ENCODE results near the gene SCN4B.
A peak's percentile ranks its signal among the peaks of the same experiment; 100 is the strongest.
"Not testable (repeated sequence)": the region's sequence is repeated elsewhere in the genome, so short reads cannot be mapped to it uniquely, and the experiment has no call there.

Gene SCN4B
- 0 to 0.09 (median 0) reads per million in 3 donors for total RNA-seq

GRCh38 chr11:118152552-118153471 lies at the start of gene SCN4B:
SCN4B (minus strand) TSS chr11:118152823; CDS start chr11:118152673, 150 bp downstream.
- DNase-seq: no peak
- no peak within 1 kb of the TSS for H3K27ac ChIP-seq (ENCODE audit: insufficient read depth, low read length, poor library complexity, severe bottlenecking)

GRCh38 chr11:118201966-118202365 lies 49.3 kb upstream of the SCN4B start:
- no peak for DNase-seq
- H3K36me3 ChIP-seq (ENCODE audit: control insufficient read depth, insufficient read depth, low read length): peaks cover 16% of the 10 kb centered on the region
- peak overlapping the region; percentile 2 for H3K4me3 ChIP-seq (ENCODE audit: insufficient read depth, low read depth, low read length, poor library complexity, severe bottlenecking)
- H3K27ac ChIP-seq (ENCODE audit: insufficient read depth, low read length, poor library complexity, severe bottlenecking): peak overlapping the region; percentile 50
- H3K9me3 ChIP-seq (ENCODE audit: control insufficient read depth, low read length): no peaks in the 10 kb centered on the region
- H3K27me3 ChIP-seq (replicated peaks; ENCODE audit: control insufficient read depth, insufficient read depth, low read length, poor library complexity, severe bottlenecking): no peaks in the 10 kb centered on the region
- H3K4me1 ChIP-seq (ENCODE audit: control insufficient read depth, insufficient read depth, low read length, poor library complexity, severe bottlenecking): peaks cover 63% of the 10 kb centered on the region

More at GRCh38 chr11:118152552-118153471, at the start of gene SCN4B:
- peaks cover 16% of the 10 kb centered on the region for H3K4me1 ChIP-seq (ENCODE audit: control insufficient read depth, insufficient read depth, low read length, poor library complexity, severe bottlenecking)
- no peaks in the 10 kb centered on the region for H3K36me3 ChIP-seq (ENCODE audit: control insufficient read depth, insufficient read depth, low read length)
- peak within 1 kb of the TSS; percentile 55 for H3K4me3 ChIP-seq (ENCODE audit: insufficient read depth, low read depth, low read length, poor library complexity, severe bottlenecking)
- no peaks in the 10 kb centered on the region for H3K9me3 ChIP-seq (ENCODE audit: control insufficient read depth, low read length)
- peaks cover 40% of the 10 kb centered on the region for H3K27me3 ChIP-seq (replicated peaks; ENCODE audit: control insufficient read depth, insufficient read depth, low read length, poor library complexity, severe bottlenecking)

GRCh38 chr11:118200901-118201680 lies 48.5 kb upstream of the SCN4B start:
- DNase-seq: peak in 2 of 3 donors; percentile 8 to 27
- H3K27ac ChIP-seq (ENCODE audit: insufficient read depth, low read length, poor library complexity, severe bottlenecking): no peak overlapping the region
- no peak overlapping the region for H3K4me3 ChIP-seq (ENCODE audit: insufficient read depth, low read depth, low read length, poor library complexity, severe bottlenecking)

GRCh38 chr11:118200497-118200896 lies 47.9 kb upstream of the SCN4B start:
- no peaks in the 10 kb centered on the region for H3K9me3 ChIP-seq (ENCODE audit: control insufficient read depth, low read length)
- peaks cover 23% of the 10 kb centered on the region for H3K36me3 ChIP-seq (ENCODE audit: control insufficient read depth, insufficient read depth, low read length)
- H3K27me3 ChIP-seq (replicated peaks; ENCODE audit: control insufficient read depth, insufficient read depth, low read length, poor library complexity, severe bottlenecking): no peaks in the 10 kb centered on the region
- peaks cover 52% of the 10 kb centered on the region for H3K4me1 ChIP-seq (ENCODE audit: control insufficient read depth, insufficient read depth, low read length, poor library complexity, severe bottlenecking)
- DNase-seq: no peak
- no peak overlapping the region for H3K27ac ChIP-seq (ENCODE audit: insufficient read depth, low read length, poor library complexity, severe bottlenecking)
- H3K4me3 ChIP-seq (ENCODE audit: insufficient read depth, low read depth, low read length, poor library complexity, severe bottlenecking): no peak overlapping the region

More at GRCh38 chr11:118200901-118201680, 48.5 kb upstream of the SCN4B start:
- Histone ChIP-seq H3K9me3 (ENCODE audit: control insufficient read depth, low read length) (no peaks in the 10 kb centered on the region), H3K36me3 (ENCODE audit: control insufficient read depth, insufficient read depth, low read length) (peaks cover 22% of the 10 kb centered on the region), H3K27me3 (replicated peaks; ENCODE audit: control insufficient read depth, insufficient read depth, low read length, poor library complexity, severe bottlenecking) (no peaks in the 10 kb centered on the region), H3K4me1 (ENCODE audit: control insufficient read depth, insufficient read depth, low read length, poor library complexity, severe bottlenecking) (peaks cover 54% of the 10 kb centered on the region)

- no peaks in the 10 kb centered on the region for H3K9me3 ChIP-seq (ENCODE audit: control insufficient read depth, low read length)
- H3K36me3 ChIP-seq (ENCODE audit: control insufficient read depth, insufficient read depth, low read length): peaks cover 32% of the 10 kb centered on the region
- peaks cover 45% of the 10 kb centered on the region for H3K4me1 ChIP-seq (ENCODE audit: control insufficient read depth, insufficient read depth, low read length, poor library complexity, severe bottlenecking)
- no peak overlapping the region for H3K4me3 ChIP-seq (ENCODE audit: insufficient read depth, low read depth, low read length, poor library complexity, severe bottlenecking)
- no peak for DNase-seq
- H3K27ac ChIP-seq (ENCODE audit: insufficient read depth, low read length, poor library complexity, severe bottlenecking): no peak overlapping the region
- H3K27me3 ChIP-seq (replicated peaks; ENCODE audit: control insufficient read depth, insufficient read depth, low read length, poor library complexity, severe bottlenecking): no peaks in the 10 kb centered on the region
Measured at GRCh38 chr11:118199135-118199534, 46.5 kb upstream of the SCN4B start.

GRCh38 chr11:118198370-118198769 lies 45.7 kb upstream of the SCN4B start:
- Histone ChIP-seq H3K27ac (ENCODE audit: insufficient read depth, low read length, poor library complexity, severe bottlenecking) (peak overlapping the region; percentile 18), H3K9me3 (ENCODE audit: control insufficient read depth, low read length) (no peaks in the 10 kb centered on the region), H3K4me3 (ENCODE audit: insufficient read depth, low read depth, low read length, poor library complexity, severe bottlenecking) (no peak overlapping the region), H3K36me3 (ENCODE audit: control insufficient read depth, insufficient read depth, low read length) (peaks cover 40% of the 10 kb centered on the region), H3K27me3 (replicated peaks; ENCODE audit: control insufficient read depth, insufficient read depth, low read length, poor library complexity, severe bottlenecking) (no peaks in the 10 kb centered on the region), H3K4me1 (ENCODE audit: control insufficient read depth, insufficient read depth, low read length, poor library complexity, severe bottlenecking) (peaks cover 37% of the 10 kb centered on the region)
- peak; percentile 58 to 74 (median 64) for DNase-seq

GRCh38 chr11:118194835-118195627 lies 42.4 kb upstream of the SCN4B start:
- H3K4me3 ChIP-seq (ENCODE audit: insufficient read depth, low read depth, low read length, poor library complexity, severe bottlenecking): no peak overlapping the region
- H3K36me3 ChIP-seq (ENCODE audit: control insufficient read depth, insufficient read depth, low read length): peaks cover 46% of the 10 kb centered on the region
- H3K27me3 ChIP-seq (replicated peaks; ENCODE audit: control insufficient read depth, insufficient read depth, low read length, poor library complexity, severe bottlenecking): no peaks in the 10 kb centered on the region
- DNase-seq: no peak
- H3K4me1 ChIP-seq (ENCODE audit: control insufficient read depth, insufficient read depth, low read length, poor library complexity, severe bottlenecking): peaks cover 7% of the 10 kb centered on the region
- H3K27ac ChIP-seq (ENCODE audit: insufficient read depth, low read length, poor library complexity, severe bottlenecking): no peak overlapping the region
- H3K9me3 ChIP-seq (ENCODE audit: control insufficient read depth, low read length): no peaks in the 10 kb centered on the region

- H3K4me1 ChIP-seq (ENCODE audit: control insufficient read depth, insufficient read depth, low read length, poor library complexity, severe bottlenecking): peaks cover 7% of the 10 kb centered on the region
- H3K27me3 ChIP-seq (replicated peaks; ENCODE audit: control insufficient read depth, insufficient read depth, low read length, poor library complexity, severe bottlenecking): no peaks in the 10 kb centered on the region
- H3K9me3 ChIP-seq (ENCODE audit: control insufficient read depth, low read length): no peaks in the 10 kb centered on the region
- peaks cover 46% of the 10 kb centered on the region for H3K36me3 ChIP-seq (ENCODE audit: control insufficient read depth, insufficient read depth, low read length)
- DNase-seq: no peak
- H3K27ac ChIP-seq (ENCODE audit: insufficient read depth, low read length, poor library complexity, severe bottlenecking): no peak overlapping the region
- H3K4me3 ChIP-seq (ENCODE audit: insufficient read depth, low read depth, low read length, poor library complexity, severe bottlenecking): no peak overlapping the region
Measured at GRCh38 chr11:118193910-118194566, 41.4 kb upstream of the SCN4B start.

- not testable (repeated sequence) for H3K9me3 ChIP-seq (ENCODE audit: control insufficient read depth, low read length); H3K4me1 ChIP-seq (ENCODE audit: control insufficient read depth, insufficient read depth, low read length, poor library complexity, severe bottlenecking); H3K27ac ChIP-seq (ENCODE audit: insufficient read depth, low read length, poor library complexity, severe bottlenecking); H3K27me3 ChIP-seq (replicated peaks; ENCODE audit: control insufficient read depth, insufficient read depth, low read length, poor library complexity, severe bottlenecking); H3K4me3 ChIP-seq (ENCODE audit: insufficient read depth, low read depth, low read length, poor library complexity, severe bottlenecking); DNase-seq
- peaks cover 44% of the 10 kb centered on the region for H3K36me3 ChIP-seq (ENCODE audit: control insufficient read depth, insufficient read depth, low read length)
Measured at GRCh38 chr11:118192817-118193216, 40.2 kb upstream of the SCN4B start.
